ENCODE data around the gene BDH1. TPM values are rescaled to one million over a fixed set of nuclear protein-coding genes. Genes with fewer than 3 reads are reported as not detected.

BDH1 gene
- polyA plus RNA-seq, 1 donor (not counting 4 experiments of a cell fraction or from before 2014, with no cell fraction given), result 30.2 TPM

GRCh38 chr3:197593046-197593380 lies 37.2 kb upstream of the BDH1 start:
- Histone ChIP-seq H3K9ac (ENCODE audit: control insufficient read depth, extremely low read depth, insufficient read depth, low read length) (no peak overlapping the region), H3K79me2 (ENCODE audit: control insufficient read depth, insufficient read depth, low read length) (no peaks in the 10 kb centered on the region), H3K9me3 (ENCODE audit: control insufficient read depth, low read depth, low read length) (no peaks in the 10 kb centered on the region), H2AFZ (ENCODE audit: control insufficient read depth, low read length) (no peak overlapping the region), H4K20me1 (ENCODE audit: control insufficient read depth, extremely low read depth, insufficient read depth, low read length) (no peaks in the 10 kb centered on the region), H3K36me3 (ENCODE audit: control insufficient read depth in 2 of 2, extremely low read depth in 1 of 2, insufficient read depth in 2 of 2, low read length in 2 of 2) (no peaks in the 10 kb centered on the region), H3K27me3 (ENCODE audit: control insufficient read depth, extremely low read depth, insufficient read depth, low read length) (no peaks in the 10 kb centered on the region), H3K27ac (ENCODE audit: control insufficient read depth, insufficient read depth, low read length) (no peak overlapping the region), H3K4me1 (ENCODE audit: control insufficient read depth, extremely low read depth, insufficient read depth, low read length) (no peaks in the 10 kb centered on the region), H3K4me3 (ENCODE audit: control insufficient read depth in 2 of 3, extremely low read depth in 1 of 3, insufficient read depth in 2 of 3, low read depth in 1 of 3, low read length in 3 of 3) (no peak overlapping the region), H3K9me1 (ENCODE audit: control insufficient read depth, extremely low read depth, insufficient read depth, low read length) (no peaks in the 10 kb centered on the region), H3K4me2 (ENCODE audit: control insufficient read depth, extremely low read depth, insufficient read depth, low read depth, low read length) (no peak overlapping the region)
- DNase-seq (ENCODE audit: low read depth, low spot score) (no peak), FAIRE-seq (no peak)
- TF ChIP-seq EZH2 (IDR thresholded peaks at IDR 0.05; ENCODE audit: low read length) (no peak), CTCF (optimal IDR thresholded peaks at IDR 0.05 in 1 of 3, IDR thresholded peaks at IDR 0.05 in 1 of 3, conservative IDR thresholded peaks at IDR 0.05 in 1 of 3; ENCODE audit: extremely low read depth in 1 of 3, insufficient read depth in 2 of 3, low read length in 3 of 3) (no peak)
- dilution Hi-C loops (cut with MboI; ENCODE audit: extremely low pct_ligation_motif_present, low sequenced_read_pairs), result no loop called here

- no peak for DNase-seq (ENCODE audit: low read depth, low spot score)
- Histone ChIP-seq H3K4me2 (ENCODE audit: control insufficient read depth, extremely low read depth, insufficient read depth, low read depth, low read length) (no peak overlapping the region), H3K4me3 (ENCODE audit: control insufficient read depth in 2 of 3, extremely low read depth in 1 of 3, insufficient read depth in 2 of 3, low read depth in 1 of 3, low read length in 3 of 3) (no peak overlapping the region), H3K27ac (ENCODE audit: control insufficient read depth, insufficient read depth, low read length) (no peak overlapping the region), H3K9ac (ENCODE audit: control insufficient read depth, extremely low read depth, insufficient read depth, low read length) (no peak overlapping the region), H3K36me3 (ENCODE audit: control insufficient read depth in 2 of 2, extremely low read depth in 1 of 2, insufficient read depth in 2 of 2, low read length in 2 of 2) (no peaks in the 10 kb centered on the region), H3K9me1 (ENCODE audit: control insufficient read depth, extremely low read depth, insufficient read depth, low read length) (no peaks in the 10 kb centered on the region), H3K79me2 (ENCODE audit: control insufficient read depth, insufficient read depth, low read length) (no peaks in the 10 kb centered on the region), H3K27me3 (ENCODE audit: control insufficient read depth, extremely low read depth, insufficient read depth, low read length) (no peaks in the 10 kb centered on the region), H3K9me3 (ENCODE audit: control insufficient read depth, low read depth, low read length) (no peaks in the 10 kb centered on the region), H4K20me1 (ENCODE audit: control insufficient read depth, extremely low read depth, insufficient read depth, low read length) (no peaks in the 10 kb centered on the region), H2AFZ (ENCODE audit: control insufficient read depth, low read length) (no peak overlapping the region), H3K4me1 (ENCODE audit: control insufficient read depth, extremely low read depth, insufficient read depth, low read length) (no peaks in the 10 kb centered on the region)
- TF ChIP-seq CTCF (optimal IDR thresholded peaks at IDR 0.05 in 1 of 3, IDR thresholded peaks at IDR 0.05 in 1 of 3, conservative IDR thresholded peaks at IDR 0.05 in 1 of 3; ENCODE audit: extremely low read depth in 1 of 3, insufficient read depth in 2 of 3, low read length in 3 of 3) (no peak), EZH2 (IDR thresholded peaks at IDR 0.05; ENCODE audit: low read length) (no peak)
- dilution Hi-C loops (cut with MboI; ENCODE audit: extremely low pct_ligation_motif_present, low sequenced_read_pairs), result no loop called here
- no peak for FAIRE-seq
Measured at GRCh38 chr3:197592361-197593045, 36.7 kb upstream of the BDH1 start.
